Thyroid gland (tissue), 4 donors: ENCODE results near the gene GNL1.

Experiments
- POLR2A ChIP-seq, 2 donors: fragments of 450-650 bp; IDR thresholded peaks; one replicate each; pipeline ENCODE4 v1.6.1; 2017; ENCODE audit warnings: antibody characterized with exemption in 2 of 2, mild to moderate bottlenecking in 2 of 2, moderate library complexity in 1 of 2
- TF ChIP-seq, protein P1 (sequence below), 6 experiments: fragments of 200-600 bp in 3 of 6; fragments of 450-650 bp in 3 of 6; sonication (generic) in 3 of 6; IDR thresholded peaks; one replicate each; pipeline ENCODE4 v1.5.1; 2016 to 2019; ENCODE audit warnings: antibody characterized with exemption in 6 of 6, mild to moderate bottlenecking in 2 of 6, inconsistent platforms in 1 of 6, moderate library complexity in 1 of 6

DNA sequence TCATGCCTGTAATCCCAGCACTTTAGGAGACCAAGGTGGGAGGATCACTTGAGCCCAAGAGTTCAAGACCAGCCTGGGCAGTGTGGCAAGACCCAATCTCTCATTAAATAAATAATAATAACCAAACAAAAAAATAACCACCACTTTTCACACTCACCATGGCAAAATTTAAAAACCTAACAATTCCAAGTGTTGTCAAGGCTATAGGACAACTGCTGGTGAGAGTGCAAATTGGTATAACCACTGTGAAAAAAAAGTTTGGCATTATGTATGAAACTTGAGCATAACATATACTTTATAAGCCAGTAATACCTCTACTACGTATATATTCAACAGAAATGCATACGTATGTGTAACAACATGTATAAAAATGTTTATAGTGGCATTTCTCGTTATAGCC is 4.6 kb upstream of the GNL1 start:
- TF ChIP-seq, protein P1, sequence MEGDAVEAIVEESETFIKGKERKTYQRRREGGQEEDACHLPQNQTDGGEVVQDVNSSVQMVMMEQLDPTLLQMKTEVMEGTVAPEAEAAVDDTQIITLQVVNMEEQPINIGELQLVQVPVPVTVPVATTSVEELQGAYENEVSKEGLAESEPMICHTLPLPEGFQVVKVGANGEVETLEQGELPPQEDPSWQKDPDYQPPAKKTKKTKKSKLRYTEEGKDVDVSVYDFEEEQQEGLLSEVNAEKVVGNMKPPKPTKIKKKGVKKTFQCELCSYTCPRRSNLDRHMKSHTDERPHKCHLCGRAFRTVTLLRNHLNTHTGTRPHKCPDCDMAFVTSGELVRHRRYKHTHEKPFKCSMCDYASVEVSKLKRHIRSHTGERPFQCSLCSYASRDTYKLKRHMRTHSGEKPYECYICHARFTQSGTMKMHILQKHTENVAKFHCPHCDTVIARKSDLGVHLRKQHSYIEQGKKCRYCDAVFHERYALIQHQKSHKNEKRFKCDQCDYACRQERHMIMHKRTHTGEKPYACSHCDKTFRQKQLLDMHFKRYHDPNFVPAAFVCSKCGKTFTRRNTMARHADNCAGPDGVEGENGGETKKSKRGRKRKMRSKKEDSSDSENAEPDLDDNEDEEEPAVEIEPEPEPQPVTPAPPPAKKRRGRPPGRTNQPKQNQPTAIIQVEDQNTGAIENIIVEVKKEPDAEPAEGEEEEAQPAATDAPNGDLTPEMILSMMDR (IDR thresholded peaks at IDR 0.05) = no peak
- no peak for TF ChIP-seq POLR2A (IDR thresholded peaks at IDR 0.05)
